Measurements from ENCODE around the gene NLRC5. TPM values are rescaled to one million over a fixed set of nuclear protein-coding genes. Genes with fewer than 3 reads are reported as not detected.

The NLRC5 gene
- total RNA-seq, 4 donors from 2014 or later = 20.6 to 189 (median 43.2) TPM

DNA sequence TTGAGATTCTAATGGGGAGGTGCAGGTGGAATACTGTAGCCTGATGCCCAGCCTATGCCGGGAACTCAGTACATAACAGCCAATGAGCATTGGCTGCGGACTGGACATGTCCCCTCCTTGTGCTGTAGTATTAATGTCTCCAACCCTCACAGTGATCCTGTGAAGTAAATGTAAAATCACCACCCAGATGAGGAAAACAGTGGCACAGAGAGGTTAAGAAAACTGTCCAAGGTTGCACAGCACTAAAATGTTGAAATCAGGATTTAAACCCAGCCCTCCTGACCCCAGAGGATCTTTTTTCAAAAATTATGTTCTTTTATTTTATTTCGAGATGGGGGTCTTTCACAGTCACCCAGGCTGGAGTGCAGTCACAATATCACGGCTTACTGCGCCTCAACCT is 7.9 kb downstream of the NLRC5 start:
- TF ChIP-seq, protein P1, sequence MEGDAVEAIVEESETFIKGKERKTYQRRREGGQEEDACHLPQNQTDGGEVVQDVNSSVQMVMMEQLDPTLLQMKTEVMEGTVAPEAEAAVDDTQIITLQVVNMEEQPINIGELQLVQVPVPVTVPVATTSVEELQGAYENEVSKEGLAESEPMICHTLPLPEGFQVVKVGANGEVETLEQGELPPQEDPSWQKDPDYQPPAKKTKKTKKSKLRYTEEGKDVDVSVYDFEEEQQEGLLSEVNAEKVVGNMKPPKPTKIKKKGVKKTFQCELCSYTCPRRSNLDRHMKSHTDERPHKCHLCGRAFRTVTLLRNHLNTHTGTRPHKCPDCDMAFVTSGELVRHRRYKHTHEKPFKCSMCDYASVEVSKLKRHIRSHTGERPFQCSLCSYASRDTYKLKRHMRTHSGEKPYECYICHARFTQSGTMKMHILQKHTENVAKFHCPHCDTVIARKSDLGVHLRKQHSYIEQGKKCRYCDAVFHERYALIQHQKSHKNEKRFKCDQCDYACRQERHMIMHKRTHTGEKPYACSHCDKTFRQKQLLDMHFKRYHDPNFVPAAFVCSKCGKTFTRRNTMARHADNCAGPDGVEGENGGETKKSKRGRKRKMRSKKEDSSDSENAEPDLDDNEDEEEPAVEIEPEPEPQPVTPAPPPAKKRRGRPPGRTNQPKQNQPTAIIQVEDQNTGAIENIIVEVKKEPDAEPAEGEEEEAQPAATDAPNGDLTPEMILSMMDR (IDR thresholded peaks at IDR 0.05) = no peak
- DNase-seq (ENCODE audit: low spot score) (no peak), ATAC-seq (ENCODE audit: low FRiP score) (no peak)

GRCh38 chr16:56997931-56998330 is 8.6 kb downstream of the NLRC5 start:
- TF ChIP-seq, protein P1 (IDR thresholded peaks at IDR 0.05) = no peak
- DNase-seq (ENCODE audit: low spot score) = no peak
- no peak for ATAC-seq (ENCODE audit: low FRiP score)

- DNase-seq (ENCODE audit: low spot score) (no peak), ATAC-seq (ENCODE audit: low FRiP score) (no peak)
- TF ChIP-seq, protein P1 (IDR thresholded peaks at IDR 0.05) = no peak
These were observed 9.0 kb downstream of the NLRC5 start for GRCh38 chr16:56998352-56998751.

DNA sequence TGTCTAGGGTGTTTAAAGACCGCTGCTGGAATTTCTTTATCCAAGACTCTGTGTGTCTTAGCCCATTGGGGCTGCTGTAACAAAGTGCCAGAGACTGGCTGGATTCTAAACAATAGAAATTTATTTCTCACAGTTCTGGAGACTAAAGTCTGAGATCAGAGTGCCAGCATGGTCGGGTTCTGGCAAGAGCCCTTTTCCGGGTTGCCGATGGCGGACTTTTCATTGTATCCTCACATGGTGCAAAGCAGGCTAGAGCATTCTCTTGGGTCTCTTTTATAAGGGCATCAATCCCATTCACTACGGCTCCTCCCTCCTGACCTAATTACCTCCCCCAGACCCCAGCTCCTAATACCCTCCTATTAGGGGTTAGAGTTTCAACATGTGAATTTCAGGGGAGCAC is 9.5 kb downstream of the NLRC5 start:
- no peak for DNase-seq (ENCODE audit: low spot score)

DNA sequence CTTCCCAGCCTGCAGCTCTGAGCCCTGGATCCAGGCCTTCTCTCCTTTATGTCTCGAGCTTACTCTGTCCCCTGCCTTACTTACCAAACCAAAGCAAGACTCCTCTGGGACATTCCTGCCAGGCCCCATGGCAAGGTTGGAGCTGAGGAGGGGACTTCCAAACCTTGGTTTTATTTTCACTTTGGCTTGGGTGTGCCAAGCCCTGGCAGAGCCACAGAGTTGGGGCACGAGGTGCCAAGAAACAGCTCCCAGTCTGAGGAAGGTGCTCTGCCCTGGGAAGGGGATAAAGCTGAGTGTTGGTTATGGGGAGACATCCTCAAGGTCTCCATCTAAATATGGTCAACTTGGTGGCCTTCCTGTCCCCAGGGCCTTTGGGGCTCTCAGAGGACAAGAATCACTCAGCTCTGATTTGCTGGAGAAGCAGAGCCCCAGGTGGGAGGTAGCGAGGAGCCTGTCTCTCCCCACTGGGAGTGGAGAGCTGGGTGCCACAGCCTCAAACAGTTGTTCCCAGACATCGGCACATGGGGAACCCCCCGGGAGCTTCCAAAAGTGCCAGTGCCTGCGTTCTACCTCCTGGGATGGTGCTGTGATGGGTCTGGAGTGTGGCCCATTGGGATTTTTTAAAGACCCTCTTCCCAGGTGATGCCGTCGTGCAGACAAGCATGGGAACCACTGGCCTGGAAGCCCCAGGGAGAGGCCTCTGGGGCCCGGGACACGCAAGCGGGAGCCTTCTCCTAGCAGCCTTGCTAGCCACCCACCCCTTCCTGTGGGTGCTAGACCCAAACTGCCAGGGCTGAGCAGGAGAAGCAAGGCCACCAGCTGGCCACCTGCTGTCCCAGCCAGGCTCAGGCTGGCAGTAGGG is 10.3 kb downstream of the NLRC5 start:
- ATAC-seq (ENCODE audit: low FRiP score) = no peak
- TF ChIP-seq, protein P1 (IDR thresholded peaks at IDR 0.05) = no peak
- DNase-seq (ENCODE audit: low spot score) = no peak

More for the DNA sequence above, 9.5 kb downstream of the NLRC5 start:
- no peak for ATAC-seq (ENCODE audit: low FRiP score)
- TF ChIP-seq, protein P1 (IDR thresholded peaks at IDR 0.05) = no peak

- TF ChIP-seq, protein P1 (IDR thresholded peaks at IDR 0.05) = no peak
- DNase-seq (ENCODE audit: low spot score) (no peak), ATAC-seq (ENCODE audit: low FRiP score) (peak; percentile 46)
These were observed 11.1 kb downstream of the NLRC5 start for GRCh38 chr16:57000271-57001025.

All from omental fat pad (tissue), 4 donors.